DMS53 treated with DMSO at 0.1 percent for 48 hours (cell line): ENCODE data around the gene NLGN4X.

Experiments
- DNase-seq: peaks from one replicate; lab custom pipeline; 2025; ENCODE audit not compliant: unreplicated experiment; lab: John Stamatoyannopoulos, UW

NLGN4X gene

GRCh38 chrX:6159468-6159867 lies 69.2 kb downstream of the NLGN4X start:
- no peak for DNase-seq

- no peak for DNase-seq
Measured at GRCh38 chrX:6151971-6152370, 76.7 kb downstream of the NLGN4X start.

GRCh38 chrX:6149060-6149872 lies 79.4 kb downstream of the NLGN4X start:
- DNase-seq: no peak

- no peak for DNase-seq
Measured at GRCh38 chrX:6134255-6134654, 94.4 kb downstream of the NLGN4X start.

- no peak for DNase-seq
Measured at GRCh38 chrX:6132970-6133369, 95.7 kb downstream of the NLGN4X start.

DNA sequence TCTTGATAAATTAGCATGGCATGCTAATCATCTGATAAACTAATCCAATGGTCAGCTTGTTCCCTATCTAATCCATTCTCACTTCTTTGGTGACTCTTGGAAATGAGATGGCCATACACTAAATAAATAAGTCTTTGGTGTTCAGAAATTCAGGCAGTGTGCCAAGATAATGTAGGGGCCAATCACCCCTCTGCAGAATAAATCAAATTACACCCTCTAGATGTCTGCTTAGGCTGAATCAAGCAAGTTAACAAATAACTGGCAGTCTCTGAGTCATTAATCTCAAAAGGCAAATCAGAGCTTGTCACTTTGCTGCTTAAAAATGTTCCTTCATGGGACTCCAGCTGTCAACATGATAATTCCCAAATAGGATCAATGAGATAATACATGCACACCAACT lies 97.4 kb downstream of the NLGN4X start:
- DNase-seq: no peak

GRCh38 chrX:6129195-6129594 lies 99.5 kb downstream of the NLGN4X start:
- DNase-seq: no peak

DNA sequence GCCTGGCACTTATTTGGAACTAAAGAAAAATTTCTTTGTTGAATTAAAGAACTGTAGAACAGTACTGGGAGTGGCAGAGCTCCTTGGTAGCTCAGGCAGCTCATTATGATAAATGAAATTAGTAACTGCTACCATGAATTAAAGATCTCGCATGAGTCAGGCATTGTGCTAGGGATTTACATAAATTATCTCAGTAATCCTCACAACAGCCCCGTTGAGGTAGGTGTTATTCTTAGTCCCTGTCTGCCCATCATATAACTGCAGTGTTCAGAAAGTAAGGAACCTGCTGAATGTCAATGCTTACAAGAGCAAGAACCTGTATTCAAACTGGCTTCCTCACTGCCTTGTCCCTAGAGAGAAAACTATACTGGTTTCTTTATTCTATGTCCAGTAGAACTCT lies 108.3 kb downstream of the NLGN4X start:
- DNase-seq: no peak

DNA sequence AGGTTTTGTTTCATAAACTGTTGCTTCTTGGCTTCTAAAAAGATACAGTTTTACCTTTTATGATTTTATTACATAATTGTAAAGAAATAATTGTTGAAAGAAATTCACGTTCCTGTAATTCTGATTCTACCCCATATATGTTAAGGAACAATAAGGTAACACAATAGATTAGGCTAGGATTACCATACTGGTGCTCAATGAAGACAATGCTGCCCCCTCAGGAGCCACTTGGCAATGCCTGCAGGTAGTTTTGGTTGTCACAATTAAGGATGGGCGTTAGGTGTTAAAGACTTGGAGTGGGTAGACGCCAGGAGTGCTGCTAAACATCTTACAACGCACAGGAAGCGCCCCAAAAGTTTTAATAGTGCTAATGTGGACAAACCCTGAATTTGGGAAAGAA lies 133.2 kb downstream of the NLGN4X start:
- no peak for DNase-seq

DNA sequence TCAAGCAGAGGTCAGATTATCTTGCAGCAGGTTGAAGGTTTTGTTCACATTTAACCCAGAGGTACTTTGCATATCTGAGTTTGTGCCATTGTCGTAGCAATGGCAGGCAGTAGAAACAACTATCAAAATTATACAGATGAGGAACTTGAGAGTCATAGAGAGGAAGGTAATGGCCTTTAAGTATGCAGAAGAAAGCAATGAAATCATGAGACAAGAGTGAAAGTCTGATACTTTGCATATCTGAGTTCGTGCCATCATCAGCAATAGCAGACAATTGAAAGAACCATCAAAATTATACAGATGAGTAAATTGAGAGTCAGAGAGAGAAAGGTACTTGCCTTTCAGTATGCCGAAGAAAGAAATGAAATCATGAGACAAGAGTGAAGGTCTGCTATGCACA lies 154.1 kb downstream of the NLGN4X start:
- no peak for DNase-seq

- no peak for DNase-seq
Measured at GRCh38 chrX:6071731-6072130, 156.9 kb downstream of the NLGN4X start.

DNA sequence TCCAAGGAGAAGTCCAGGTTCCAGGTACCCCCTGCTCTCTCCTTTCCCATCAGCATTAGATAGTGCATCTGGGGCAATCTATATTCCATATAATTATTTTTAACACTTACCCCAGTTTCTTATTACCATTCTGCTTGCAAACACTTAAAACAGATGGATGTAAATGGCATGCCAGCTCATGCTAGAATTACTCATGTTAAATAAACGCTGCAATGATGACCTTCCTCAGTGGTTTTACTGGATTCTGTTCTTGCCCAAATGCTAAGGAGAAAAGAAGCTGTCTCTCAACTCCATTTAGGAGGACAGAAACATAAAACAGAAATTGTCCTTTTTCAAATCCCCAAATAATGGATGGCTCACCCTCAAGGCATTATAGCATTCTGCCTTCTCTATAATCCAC lies 161.1 kb downstream of the NLGN4X start:
- DNase-seq: no peak

GRCh38 chrX:6053141-6053540 lies 175.5 kb downstream of the NLGN4X start:
- DNase-seq: no peak

DNA sequence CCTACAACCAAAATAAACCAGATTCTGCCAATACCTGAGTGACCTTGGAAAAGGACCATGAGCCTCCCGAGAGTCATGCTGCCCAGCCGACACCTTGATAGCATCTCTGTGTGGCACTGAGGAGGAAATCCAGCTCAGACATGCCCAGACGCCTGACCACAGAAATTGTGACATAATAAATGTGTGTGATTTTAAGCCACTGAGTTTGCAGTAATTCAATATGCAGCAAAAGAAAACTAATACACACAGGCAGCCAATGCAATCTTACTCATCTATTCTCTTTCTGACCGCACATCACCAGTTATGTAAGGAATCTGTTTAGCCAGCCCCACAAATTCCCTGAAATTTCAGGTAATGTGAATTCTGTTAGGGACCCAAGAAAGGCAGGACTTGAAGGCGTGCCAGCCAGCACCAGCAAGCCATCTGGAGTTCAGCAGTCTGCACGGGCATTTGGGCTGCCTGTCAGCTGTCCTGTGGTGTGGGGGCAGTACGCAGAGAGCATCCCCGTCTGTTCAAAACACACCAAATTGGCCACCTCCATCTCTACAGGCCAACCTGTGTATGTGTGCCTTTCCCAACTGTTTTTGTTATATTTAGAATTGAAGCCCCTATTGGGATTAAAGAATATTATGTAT lies 176.4 kb downstream of the NLGN4X start:
- DNase-seq: no peak

GRCh38 chrX:6049132-6049531 lies 179.5 kb downstream of the NLGN4X start:
- DNase-seq: no peak

DNA sequence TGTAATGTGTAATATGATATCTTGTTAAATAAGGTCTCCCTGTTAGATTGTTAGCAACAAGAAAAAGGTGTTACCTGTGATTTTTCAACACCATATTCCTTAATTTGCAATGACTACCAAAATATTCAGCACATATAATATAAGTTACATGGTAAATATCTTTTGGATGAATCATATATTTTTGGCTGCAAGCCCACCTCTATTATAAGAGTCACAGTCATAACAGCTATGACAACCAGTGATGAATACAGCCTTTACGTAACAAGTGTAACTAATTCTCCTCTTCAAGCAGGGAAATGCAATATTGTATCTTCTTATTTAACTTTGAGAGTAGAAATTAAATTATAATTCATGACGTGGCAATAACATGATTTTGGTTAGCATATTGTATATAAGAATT lies 187.0 kb downstream of the NLGN4X start:
- no peak for DNase-seq

- no peak for DNase-seq
Measured at GRCh38 chrX:6029014-6029413, 199.7 kb downstream of the NLGN4X start.

DNA sequence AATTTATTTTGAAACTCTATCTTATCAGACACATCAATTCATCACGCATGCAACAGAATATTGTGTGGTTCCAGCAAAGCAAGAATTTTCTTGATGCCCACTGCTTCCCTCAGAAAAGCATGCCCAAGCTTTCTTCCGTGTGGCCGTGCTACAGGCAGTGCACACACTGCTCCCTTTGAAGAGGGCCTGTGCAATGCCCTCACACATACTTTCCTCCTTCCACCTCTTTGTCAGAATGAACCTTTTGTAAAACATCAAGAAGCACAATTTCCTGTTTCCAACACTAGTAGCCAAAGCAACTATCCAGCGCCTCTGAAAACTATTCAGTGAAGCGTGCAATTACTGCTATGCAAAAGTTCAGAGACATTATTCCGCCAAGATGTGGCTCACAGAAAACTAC lies 201.7 kb downstream of the NLGN4X start:
- DNase-seq: no peak

DNA sequence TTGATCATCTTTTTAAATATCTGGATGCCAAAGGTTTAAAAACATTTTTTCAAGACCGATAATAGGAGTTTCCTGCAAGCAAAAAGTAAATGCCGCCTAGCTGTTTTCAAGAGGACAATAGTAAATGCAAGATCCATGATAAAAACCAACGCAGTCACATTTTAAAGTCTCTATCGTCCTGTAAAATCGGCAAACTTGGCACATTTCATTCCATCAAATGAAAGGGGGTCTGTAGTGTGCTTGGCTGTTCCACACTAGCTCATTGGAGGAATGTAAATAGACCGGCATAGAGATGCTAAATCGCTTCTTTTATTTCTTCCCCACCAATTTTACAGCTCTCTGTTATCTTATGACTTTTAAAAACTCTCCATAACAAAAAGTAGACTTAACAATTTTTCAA lies 202.2 kb downstream of the NLGN4X start:
- DNase-seq: no peak

DNA sequence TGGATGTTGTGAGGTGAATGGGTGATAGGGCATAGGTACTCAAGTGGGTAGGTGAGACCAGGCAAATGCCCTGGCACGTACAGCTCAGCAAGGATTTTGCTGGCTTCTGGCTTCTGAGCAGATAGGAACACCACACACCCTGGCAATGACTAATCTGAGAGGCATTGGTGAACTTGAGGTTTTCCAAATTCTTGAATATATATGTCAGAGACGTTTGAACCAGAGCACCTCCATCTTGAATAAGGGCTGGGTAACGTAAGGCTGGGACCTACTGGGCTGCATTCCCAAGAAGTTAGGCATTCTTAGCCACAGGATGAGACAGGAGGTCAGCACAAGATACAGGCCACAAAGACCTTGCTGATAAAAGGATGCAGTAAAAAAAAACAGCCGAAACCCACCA lies 204.5 kb downstream of the NLGN4X start:
- no peak for DNase-seq

DNA sequence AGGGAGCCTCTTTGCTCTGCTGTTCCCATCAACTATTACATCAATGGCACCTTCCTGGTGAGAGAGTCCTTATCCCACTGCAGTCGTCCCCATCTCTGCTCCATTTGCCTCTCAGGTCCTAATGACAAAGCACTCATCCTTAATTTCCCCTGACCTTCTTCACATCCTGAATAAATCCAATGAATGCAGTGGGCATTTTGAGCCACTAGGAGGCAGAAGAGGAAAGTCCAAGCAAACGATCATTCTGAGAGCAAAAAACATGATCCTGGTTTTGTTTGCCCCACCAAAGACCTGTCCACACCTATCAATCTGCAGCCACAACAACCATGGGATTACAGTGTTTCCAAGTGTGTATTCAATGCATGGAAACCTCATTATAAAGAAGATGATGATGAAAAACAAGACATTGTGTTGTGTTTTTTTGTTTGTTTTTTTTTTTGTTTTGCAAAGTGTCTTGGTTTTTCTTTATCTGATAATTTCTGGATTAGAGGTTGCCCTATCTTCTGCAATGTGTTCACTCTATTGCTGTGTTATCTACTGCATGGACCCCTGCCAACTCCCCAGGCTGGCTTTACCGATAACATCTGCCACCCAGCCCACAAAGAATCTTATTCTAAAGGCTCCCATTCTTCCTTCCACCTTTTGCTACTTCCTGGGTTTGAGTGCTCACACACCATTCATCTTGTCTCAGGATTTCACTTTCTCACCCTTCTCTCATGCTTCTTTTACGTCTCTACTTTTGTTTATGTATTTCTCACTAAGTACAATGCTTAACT lies 207.2 kb downstream of the NLGN4X start:
- no peak for DNase-seq

DNA sequence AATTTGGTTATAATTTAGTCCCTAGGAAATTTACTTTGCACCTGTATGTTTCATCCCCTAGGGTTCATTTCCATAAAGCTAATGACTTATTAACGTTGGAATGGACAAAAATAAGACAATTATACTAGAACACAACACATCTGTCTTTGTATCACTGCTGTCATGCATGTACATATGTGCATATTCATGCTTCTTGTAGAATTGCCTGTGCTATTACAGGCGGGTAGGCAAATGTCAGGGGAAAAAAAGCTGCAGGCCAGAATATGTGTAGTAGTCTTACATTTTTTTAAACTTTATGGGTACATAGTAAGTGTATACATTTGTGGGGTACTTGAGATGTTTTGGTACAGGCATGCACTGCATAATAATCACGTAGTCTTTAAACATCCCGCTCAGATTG lies 209.6 kb downstream of the NLGN4X start:
- DNase-seq: no peak
